OCI-LY7 (cell line): ENCODE measurements around the gene ETFB. TPM values are rescaled to one million over a fixed set of nuclear protein-coding genes. Genes with fewer than 3 reads are reported as not detected.

Experiments used
- BruUV-seq: library from RNA; stranded (reverse); fragments of 400-500 nt; replicated peaks from 2 replicates; lab custom pipeline; 2021; lab: Mats Ljungman, UMichigan
- CTCF ChIA-PET: fragments of 300-600 bp; sonication (Branson Sonifier 250); formaldehyde crosslinking; loops from one replicate; lab custom pipeline; 2022; ENCODE audit warnings: antibody characterized with exemption; ENCODE audit not compliant: unreplicated experiment; lab: Charles Lee
- POLR2A ChIA-PET: fragments of 300-600 bp; sonication (Branson Sonifier 250); formaldehyde crosslinking; loops from one replicate; lab custom pipeline; 2022; ENCODE audit warnings: antibody characterized with exemption; lab: Charles Lee
- DNase-seq: peaks from one replicate; pipeline ENCODE4 v3.0.0-alpha.2; 2015; ENCODE audit warnings: low spot score
- H2AFZ ChIP-seq: fragments of 200-600 bp; sonication (generic), shearing (Covaris generic); 2 replicates; pipeline ENCODE4 v1.6.1; 2014; ENCODE audit warnings: mild to moderate bottlenecking, antibody characterized with exemption, low read length, moderate library complexity
- H3K27ac ChIP-seq: fragments of 200-600 bp; sonication (generic); 2 replicates; pipeline ENCODE4 v1.5.1; 2014; ENCODE audit warnings: mixed run types, low read depth, mild to moderate bottlenecking, moderate library complexity, low read length, inconsistent platforms; ENCODE audit not compliant: poor library complexity, severe bottlenecking
- H3K36me3 ChIP-seq: fragments of 200-600 bp; sonication (generic); 2 replicates; pipeline ENCODE4 v1.6.1; 2014; ENCODE audit warnings: mild to moderate bottlenecking, antibody characterized with exemption, low read length, moderate library complexity, mixed read lengths; ENCODE audit not compliant: insufficient read depth
- H3K4me1 ChIP-seq: fragments of 200-600 bp; sonication (generic); 2 replicates; pipeline ENCODE4 v1.5.1; 2014; ENCODE audit warnings: mild to moderate bottlenecking, low read length; ENCODE audit not compliant: insufficient read depth, poor library complexity, severe bottlenecking
- H3K4me2 ChIP-seq: fragments of 200-600 bp; sonication (generic); 2 replicates; pipeline ENCODE4 v1.6.1; 2014; ENCODE audit warnings: mild to moderate bottlenecking, low read length
- H3K4me3 ChIP-seq: fragments of 200-600 bp; sonication (generic); 2 replicates; pipeline ENCODE4 v1.5.1; 2014; ENCODE audit warnings: mild to moderate bottlenecking, low read depth, low read length; ENCODE audit not compliant: poor library complexity, severe bottlenecking
- H3K79me2 ChIP-seq: fragments of 200-600 bp; sonication (generic); 2 replicates; pipeline ENCODE4 v1.6.1; 2016; ENCODE audit warnings: low read depth, mild to moderate bottlenecking, low read length, moderate library complexity, mixed read lengths; ENCODE audit not compliant: insufficient read depth
- H3K9me2 ChIP-seq: fragments of 200-600 bp; sonication (generic); 2 replicates; pipeline ENCODE4 v1.6.1; 2016; ENCODE audit warnings: mild to moderate bottlenecking, low read length, mixed read lengths; ENCODE audit not compliant: insufficient read depth
- H3K9me3 ChIP-seq: fragments of 200-600 bp; sonication (generic); 2 replicates; pipeline ENCODE4 v1.6.1; 2014; ENCODE audit warnings: mild to moderate bottlenecking, mixed run types, low read length, mixed read lengths
- H4K20me1 ChIP-seq: fragments of 200-600 bp; sonication (generic); 2 replicates; pipeline ENCODE4 v1.6.1; 2014; ENCODE audit warnings: mild to moderate bottlenecking, antibody characterized with exemption, low read length, moderate library complexity, mixed read lengths; ENCODE audit not compliant: insufficient read depth
- CTCF ChIP-seq: fragments of 200-600 bp; sonication (generic); conservative IDR thresholded peaks from 2 replicates; pipeline ENCODE4 v1.5.1; 2014; ENCODE audit warnings: mild to moderate bottlenecking, antibody characterized with exemption, low read length, moderate library complexity, mixed read lengths
- EZH2phosphoT487 ChIP-seq: fragments of 200-600 bp; sonication (generic); IDR thresholded peaks from 2 replicates; pipeline ENCODE4 v1.6.1; 2018; ENCODE audit warnings: low read depth, borderline replicate concordance, mild to moderate bottlenecking, mixed run types, antibody characterized with exemption, low read length, moderate library complexity, mixed read lengths
- intact Hi-C: fragments of 100-400 bp; cut with micrococcal nuclease; formaldehyde crosslinking; loops from one replicate; pipeline ENCODE4 v1.10.0; 2022; ENCODE audit not compliant: unreplicated experiment
- total RNA-seq, 2 experiments: library from RNA; depleted of rRNA in 1 of 2; stranded (reverse); fragments of >200 nt in 1 of 2; shearing (Covaris generic) in 1 of 2; gene quantifications; 2 replicates each; pipeline ENCODE4 v1.2.3, GENCODE V29; 2014 to 2022

ETFB gene
- total RNA-seq, 2 experiments from 2014 or later, result 58.2 to 71.6 TPM

- no peaks in the 10 kb centered on the region for H3K79me2 ChIP-seq
- no peak overlapping the region for H2AFZ ChIP-seq
- no peaks in the 10 kb centered on the region for H3K36me3 ChIP-seq
- H3K4me3 ChIP-seq, result no peak overlapping the region
- intact Hi-C loops, result no loop called here
- DNase-seq, result no peak
- no peaks in the 10 kb centered on the region for H3K9me3 ChIP-seq
- no TSS peak for BruUV-seq
- POLR2A ChIA-PET, result no interaction called here
- H4K20me1 ChIP-seq, result no peaks in the 10 kb centered on the region
- CTCF ChIA-PET, result no interaction called here
- peaks cover 10% of the 10 kb centered on the region for H3K4me1 ChIP-seq
- H3K4me2 ChIP-seq, result no peak overlapping the region
- no peak overlapping the region for H3K27ac ChIP-seq
- TF ChIP-seq CTCF, result no peak
- no peak for TF ChIP-seq EZH2phosphoT487
- H3K9me2 ChIP-seq, result no peaks in the 10 kb centered on the region
These were observed 25.1 kb downstream of the ETFB start for GRCh38 chr19:51341066-51341465.

DNA sequence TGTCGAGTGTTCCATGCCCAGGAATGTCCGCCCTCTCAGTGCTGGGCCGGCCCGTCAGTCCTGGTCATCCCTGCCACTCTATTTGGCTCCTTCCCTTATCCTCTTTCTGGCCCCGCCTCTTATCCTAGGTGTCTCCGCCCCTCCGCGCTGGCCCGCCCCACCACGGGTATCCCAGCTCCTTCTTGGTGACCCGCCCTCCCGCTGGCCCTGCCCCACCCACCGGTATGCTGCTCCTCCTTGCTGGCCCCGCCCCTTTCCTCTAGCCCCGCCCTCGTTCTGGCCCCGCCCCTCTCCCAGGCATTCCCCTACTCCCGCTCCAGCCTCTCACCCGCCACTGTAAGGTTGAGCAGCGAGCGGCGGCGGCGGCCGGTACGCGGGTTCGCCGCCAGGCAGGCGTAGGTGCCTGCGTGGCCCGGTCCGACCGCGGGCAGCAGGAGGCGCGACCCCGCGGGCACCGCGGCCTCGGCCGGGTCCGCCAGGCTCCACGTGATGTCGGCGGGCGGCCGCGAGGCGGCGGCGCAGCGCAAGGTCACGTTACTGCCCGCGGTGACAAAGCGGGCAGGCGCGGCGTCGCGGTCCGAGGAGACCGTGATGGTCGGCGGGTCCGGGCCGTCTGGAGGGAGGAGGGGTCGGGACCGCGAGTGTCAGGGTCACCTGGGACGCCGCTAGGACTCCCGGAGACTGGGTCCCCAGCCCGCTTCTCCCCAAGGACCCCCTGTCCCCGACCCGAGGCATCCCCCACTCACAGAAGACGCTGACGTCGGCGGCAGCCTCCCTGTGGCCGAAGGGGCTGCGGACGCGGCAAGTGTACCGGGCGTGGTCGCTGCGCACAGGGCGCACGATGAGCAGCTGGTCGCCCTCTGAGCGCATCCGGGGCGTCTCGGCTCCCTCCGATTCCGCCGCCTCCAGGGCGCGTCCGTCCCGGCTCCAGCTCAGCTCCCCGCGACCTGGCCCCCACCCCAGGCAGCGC lies 26.2 kb downstream of the ETFB start:
- no TSS peak for BruUV-seq
- H2AFZ ChIP-seq, result peak overlapping the region; percentile 84; the same call in 1 of the 2 replicates
- H4K20me1 ChIP-seq, result no peaks in the 10 kb centered on the region
- peaks cover 10% of the 10 kb centered on the region for H3K4me1 ChIP-seq
- ChIA-PET CTCF (interaction anchor here (0.6 to 1.3 kb wide), 4 partner anchors 18 to 28 kb away, joined by 3 to 4 read pairs (median 3); no protein-coding TSS in a partner anchor), POLR2A (interaction anchor here (0.6 to 1.0 kb wide), 2 partner anchors 27 to 59 kb away, joined by 3 to 4 read pairs; no protein-coding TSS in a partner anchor)
- H3K9me3 ChIP-seq, result no peaks in the 10 kb centered on the region
- peak overlapping the region; percentile 70 for H3K4me3 ChIP-seq
- H3K36me3 ChIP-seq, result no peaks in the 10 kb centered on the region
- no peaks in the 10 kb centered on the region for H3K79me2 ChIP-seq
- DNase-seq, result peak; percentile 87
- no peak overlapping the region for H3K27ac ChIP-seq
- H3K9me2 ChIP-seq, result no peaks in the 10 kb centered on the region
- TF ChIP-seq CTCF (0 out of 2 replicates have a peak, but pooled peaks have one; percentile 19), EZH2phosphoT487 (no peak)
- intact Hi-C loops, result loop anchor here (1.0 to 10.0 kb wide), 4 partner anchors 26 to 315 kb away; partner anchors contain the start of genes ETFB and SIGLEC10
- H3K4me2 ChIP-seq, result peak overlapping the region; percentile 96
